Transverse colon (tissue), 4 donors: ENCODE results near the gene HRK. TPM values are rescaled to one million over a fixed set of nuclear protein-coding genes. Genes with fewer than 3 reads are reported as not detected.

Source experiments
- DNase-seq: peaks from one replicate; pipeline ENCODE4 v3.0.0-alpha.2; 2019
- H3K27ac ChIP-seq, 4 donors: fragments of 200-600 bp; sonication (generic); 2 replicates each; pipeline ENCODE4 v1.5.1; 2016 to 2018; ENCODE audit warnings: inconsistent platforms in 4 of 4
- H3K27me3 ChIP-seq: fragments of 200-600 bp; sonication (generic); 2 replicates; pipeline ENCODE4 v1.5.1; 2017; ENCODE audit warnings: inconsistent platforms
- H3K36me3 ChIP-seq, 4 donors: fragments of 200-600 bp; sonication (generic); 2 replicates each; pipeline ENCODE4 v1.5.1; 2017 to 2019; ENCODE audit warnings: inconsistent platforms in 4 of 4
- H3K4me1 ChIP-seq, 4 donors: fragments of 200-600 bp; sonication (generic); 2 replicates each; pipeline ENCODE4 v1.5.1; 2017 to 2020; ENCODE audit warnings: inconsistent platforms in 4 of 4
- H3K4me3 ChIP-seq, 4 donors: fragments of 200-600 bp; sonication (generic); 1 replicate in 1 of 4; 2 replicates in 3 of 4; pipeline versions ENCODE4 v1.5.1 to v1.6.1; 2017 to 2019; ENCODE audit warnings: inconsistent platforms in 4 of 4
- H3K9me3 ChIP-seq, 2 donors: fragments of 200-600 bp; sonication (generic); 2 replicates each; pipeline ENCODE4 v1.5.1; 2017 to 2019; ENCODE audit warnings: inconsistent platforms in 2 of 2
- CTCF ChIP-seq, 5 experiments: fragments of 200-600 bp in 3 of 5; fragments of 450-650 bp in 2 of 5; sonication (generic) in 3 of 5; IDR thresholded peaks; 1 replicate in 2 of 5; 2 replicates in 3 of 5; pipeline ENCODE4 v1.5.1; 2016 to 2017; ENCODE audit warnings: antibody characterized with exemption in 5 of 5, inconsistent platforms in 3 of 5, mild to moderate bottlenecking in 2 of 5, moderate library complexity in 1 of 5
- EP300 ChIP-seq: sonication (generic); formaldehyde crosslinking; IDR thresholded peaks from one replicate; pipeline ENCODE4 v1.6.1; 2017; ENCODE audit warnings: antibody characterized with exemption, low read depth
- POLR2A ChIP-seq: fragments of 450-650 bp; IDR thresholded peaks from one replicate; pipeline ENCODE4 v1.6.1; 2016; ENCODE audit warnings: antibody characterized with exemption, mild to moderate bottlenecking, moderate library complexity
- POLR2AphosphoS5 ChIP-seq, 3 donors: sonication (generic); formaldehyde crosslinking; IDR thresholded peaks; one replicate each; pipeline ENCODE4 v1.6.1; 2016; ENCODE audit warnings: antibody characterized with exemption in 3 of 3
- WGBS, 2 donors: methylation state at CpG; one replicate each; pipeline ENCODE4 v1.1.5; 2018; ENCODE audit warnings: low coverage in 1 of 2; 5-methylcytosine and 5-hydroxymethylcytosine counted together
- in situ Hi-C, 4 donors: fragments of 200-750 bp; cut with MboI; loops; one replicate each; pipeline versions ENCODE4 v1.15.0 to v1.15.1; 2017; ENCODE audit warnings: low sequenced_read_pairs in 3 of 4, low pct_ligation_motif_present in 1 of 4, low pct_unique_long_range_greater_than_20kb in 1 of 4
- intact Hi-C: fragments of 100-400 bp; cut with DNase I; formaldehyde crosslinking; loops from one replicate; pipeline ENCODE4 v1.15.1; 2023; ENCODE audit warnings: low total_unique reads
- total RNA-seq, 4 donors: library from RNA; depleted of rRNA; stranded (reverse); fragments of >200 nt; gene quantifications; one replicate each; pipeline ENCODE4 v1.1.0, GENCODE V29; 2016

The HRK gene
- total RNA-seq, 4 donors from 2014 or later = 0.48 TPM; not detected in 3

- no peaks in the 10 kb centered on the region for H3K27me3 ChIP-seq
- in situ Hi-C loops = no loop called here
Measured at GRCh38 chr12:116843085-116843484, 38.2 kb downstream of the HRK start.

GRCh38 chr12:116839287-116839830 lies 41.9 kb downstream of the HRK start:
- no peak overlapping the region for H3K4me3 ChIP-seq
- intact Hi-C loops = no loop called here
- TF ChIP-seq EP300 = no peak
- no peak for TF ChIP-seq CTCF (IDR thresholded peaks at IDR 0.05)
- TF ChIP-seq POLR2A = no peak
- TF ChIP-seq POLR2AphosphoS5 (IDR thresholded peaks at IDR 0.05) = no peak
- no peaks in the 10 kb centered on the region for H3K4me1 ChIP-seq
- H3K27me3 ChIP-seq = no peaks in the 10 kb centered on the region
- no peaks in the 10 kb centered on the region for H3K9me3 ChIP-seq
- H3K36me3 ChIP-seq = no peaks in the 10 kb centered on the region
- no peak overlapping the region for H3K27ac ChIP-seq
- 97 to 100% methylated on average over 2 to 3 of the region's 3 CpGs for WGBS, 2 donors
- no peak for DNase-seq
- in situ Hi-C loops = no loop called here

More at GRCh38 chr12:116843085-116843484, 38.2 kb downstream of the HRK start:
- H3K9me3 ChIP-seq = no peaks in the 10 kb centered on the region
- no peak overlapping the region for H3K27ac ChIP-seq
- no peaks in the 10 kb centered on the region for H3K4me1 ChIP-seq
- intact Hi-C loops = no loop called here
- H3K4me3 ChIP-seq = no peak overlapping the region
- WGBS, 2 donors = 93 to 100% methylated on average over 1 to 6 of the region's 6 CpGs
- TF ChIP-seq POLR2AphosphoS5 (IDR thresholded peaks at IDR 0.05) (no peak), POLR2A (no peak), EP300 (no peak), CTCF (IDR thresholded peaks at IDR 0.05) (no peak)
- no peaks in the 10 kb centered on the region for H3K36me3 ChIP-seq
- no peak for DNase-seq

- no peak overlapping the region for H3K27ac ChIP-seq
- no peak overlapping the region for H3K4me3 ChIP-seq
- H3K36me3 ChIP-seq = no peaks in the 10 kb centered on the region
- no peaks in the 10 kb centered on the region for H3K27me3 ChIP-seq
- DNase-seq = no peak
- H3K9me3 ChIP-seq = no peaks in the 10 kb centered on the region
- TF ChIP-seq EP300 (no peak), CTCF (IDR thresholded peaks at IDR 0.05) (no peak), POLR2A (no peak), POLR2AphosphoS5 (IDR thresholded peaks at IDR 0.05) (no peak)
- WGBS, 2 donors = 82% methylated on average over 4 of the region's 4 CpGs; no CpG with 5 or more reads in 1 of the 2 donors
- in situ Hi-C loops (no loop called here), intact Hi-C loops (no loop called here)
- H3K4me1 ChIP-seq = no peaks in the 10 kb centered on the region
Measured at GRCh38 chr12:116838365-116838764, 42.9 kb downstream of the HRK start.

- H3K27ac ChIP-seq = no peak overlapping the region
- H3K9me3 ChIP-seq = no peaks in the 10 kb centered on the region
- no peak for TF ChIP-seq POLR2A
- TF ChIP-seq EP300 = no peak
- TF ChIP-seq CTCF (IDR thresholded peaks at IDR 0.05) = no peak
- TF ChIP-seq POLR2AphosphoS5 (IDR thresholded peaks at IDR 0.05) = no peak
- WGBS, 2 donors = 75 to 78% methylated on average over 6 to 9 of the region's 9 CpGs
- no peaks in the 10 kb centered on the region for H3K27me3 ChIP-seq
- no peaks in the 10 kb centered on the region for H3K36me3 ChIP-seq
- H3K4me1 ChIP-seq = no peaks in the 10 kb centered on the region
- DNase-seq = no peak
- in situ Hi-C loops (no loop called here), intact Hi-C loops (no loop called here)
- no peak overlapping the region for H3K4me3 ChIP-seq
Measured at GRCh38 chr12:116837097-116837496, 44.1 kb downstream of the HRK start.
